Suprapubic skin (tissue), 3 donors: ENCODE results near the gene ZBTB45.

Experiments
- POLR2A ChIP-seq, 2 donors: fragments of 450-650 bp; IDR thresholded peaks; one replicate each; pipeline ENCODE4 v1.6.1; 2017; ENCODE audit warnings: antibody characterized with exemption in 2 of 2, mild to moderate bottlenecking in 2 of 2, moderate library complexity in 2 of 2
- TF ChIP-seq, protein P1 (sequence below), 2 donors: fragments of 200-600 bp in 1 of 2; fragments of 450-650 bp in 1 of 2; sonication (generic) in 1 of 2; IDR thresholded peaks; one replicate each; pipeline ENCODE4 v1.5.1; 2016 to 2019; ENCODE audit warnings: antibody characterized with exemption in 2 of 2, mild to moderate bottlenecking in 1 of 2, moderate library complexity in 1 of 2

DNA sequence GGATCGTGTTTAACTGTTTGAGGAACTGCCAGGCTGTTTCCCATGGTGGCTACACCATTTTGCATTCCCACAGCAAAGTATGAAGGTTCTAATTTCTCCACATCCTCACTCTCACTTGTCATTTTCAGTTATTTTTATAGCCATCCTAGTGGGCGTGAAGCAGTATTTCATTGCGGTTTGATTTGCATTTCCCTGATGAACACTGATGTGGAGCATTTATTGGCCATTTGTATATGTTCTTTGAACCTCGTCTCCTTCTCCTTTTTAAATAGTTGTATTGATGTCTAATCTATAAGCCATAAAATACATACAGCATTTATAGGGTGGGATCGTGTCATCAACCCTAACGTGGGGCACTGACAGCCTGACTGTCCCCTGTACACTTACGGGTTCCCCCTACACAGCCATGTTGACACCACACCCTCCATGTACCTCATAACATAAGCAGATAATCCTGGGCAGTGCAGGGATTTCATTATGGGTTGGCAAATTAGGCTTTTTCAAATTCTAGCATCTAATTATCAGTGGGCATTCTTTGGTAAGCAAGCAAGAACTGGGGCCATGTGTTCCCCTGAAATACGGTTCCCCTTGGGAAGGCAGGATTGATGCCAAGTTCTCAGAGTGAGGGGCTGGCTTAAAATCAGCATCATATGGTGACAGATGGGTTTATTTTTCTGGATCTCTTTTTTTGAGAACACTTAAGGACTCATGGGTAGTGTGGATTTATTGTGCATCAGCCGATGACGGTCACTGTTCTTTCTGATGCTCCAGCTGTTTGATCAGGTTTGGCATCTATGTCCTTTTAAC, 11.6 kb upstream of the ZBTB45 start:
- TF ChIP-seq, protein P1, sequence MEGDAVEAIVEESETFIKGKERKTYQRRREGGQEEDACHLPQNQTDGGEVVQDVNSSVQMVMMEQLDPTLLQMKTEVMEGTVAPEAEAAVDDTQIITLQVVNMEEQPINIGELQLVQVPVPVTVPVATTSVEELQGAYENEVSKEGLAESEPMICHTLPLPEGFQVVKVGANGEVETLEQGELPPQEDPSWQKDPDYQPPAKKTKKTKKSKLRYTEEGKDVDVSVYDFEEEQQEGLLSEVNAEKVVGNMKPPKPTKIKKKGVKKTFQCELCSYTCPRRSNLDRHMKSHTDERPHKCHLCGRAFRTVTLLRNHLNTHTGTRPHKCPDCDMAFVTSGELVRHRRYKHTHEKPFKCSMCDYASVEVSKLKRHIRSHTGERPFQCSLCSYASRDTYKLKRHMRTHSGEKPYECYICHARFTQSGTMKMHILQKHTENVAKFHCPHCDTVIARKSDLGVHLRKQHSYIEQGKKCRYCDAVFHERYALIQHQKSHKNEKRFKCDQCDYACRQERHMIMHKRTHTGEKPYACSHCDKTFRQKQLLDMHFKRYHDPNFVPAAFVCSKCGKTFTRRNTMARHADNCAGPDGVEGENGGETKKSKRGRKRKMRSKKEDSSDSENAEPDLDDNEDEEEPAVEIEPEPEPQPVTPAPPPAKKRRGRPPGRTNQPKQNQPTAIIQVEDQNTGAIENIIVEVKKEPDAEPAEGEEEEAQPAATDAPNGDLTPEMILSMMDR (IDR thresholded peaks at IDR 0.05), result no peak
- no peak for TF ChIP-seq POLR2A (IDR thresholded peaks at IDR 0.05)
